CD4-positive, alpha-beta T cell (primary cell): ENCODE results near the gene NTM. TPM values are rescaled to one million over a fixed set of nuclear protein-coding genes. Genes with fewer than 3 reads are reported as not detected.

Experiments used
- ATAC-seq: fragments of 200-7000 bp; cut with Tn5 transposase; one replicate; pipeline ENCODE4 v1.10.0; 2022; ENCODE audit warnings: mild to moderate bottlenecking; ENCODE audit not compliant: poor library complexity
- CTCF ChIA-PET: fragments of 350-600 bp; sonication (Branson Sonifier 250); formaldehyde crosslinking; loops from one replicate; lab custom pipeline; 2021; ENCODE audit warnings: antibody characterized with exemption, inconsistent platforms; lab: Charles Lee
- POLR2A ChIA-PET: fragments of 350-600 bp; sonication (Branson Sonifier 250); formaldehyde crosslinking; loops from one replicate; lab custom pipeline; 2021; ENCODE audit warnings: antibody characterized with exemption, inconsistent platforms; lab: Charles Lee
- DNase-seq, 14 experiments: peaks; one replicate each; pipeline ENCODE4 v3.0.0-alpha.2; 2013 to 2020; ENCODE audit warnings: mixed read lengths in 2 of 14
- H3K27ac ChIP-seq, 2 donors: one replicate each; pipeline versions ENCODE4 v1.5.1 to v1.7.0; 2013; ENCODE audit warnings: low read length in 2 of 2, low read depth in 1 of 2, mild to moderate bottlenecking in 1 of 2
- H3K27me3 ChIP-seq, 2 experiments: 1 replicate in 1 of 2; 2 replicates in 1 of 2; pipeline versions ENCODE4 v1.6.1 to v1.7.0; 2013; ENCODE audit warnings: low read length in 2 of 2, control low read depth in 1 of 2, mild to moderate bottlenecking in 1 of 2, moderate library complexity in 1 of 2; ENCODE audit not compliant: insufficient read depth in 2 of 2, control insufficient read depth in 1 of 2
- H3K36me3 ChIP-seq: one replicate; pipeline ENCODE4 v1.6.1; 2013; ENCODE audit warnings: low read length, control low read depth; ENCODE audit not compliant: insufficient read depth
- H3K4me1 ChIP-seq: one replicate; pipeline ENCODE4 v1.6.1; 2013; ENCODE audit warnings: low read length, control low read depth; ENCODE audit not compliant: insufficient read depth
- H3K4me3 ChIP-seq: one replicate; pipeline ENCODE4 v1.5.1; 2013; ENCODE audit warnings: mild to moderate bottlenecking, low read length, moderate library complexity
- H3K9me3 ChIP-seq, 2 experiments: 1 replicate in 1 of 2; 2 replicates in 1 of 2; pipeline versions ENCODE4 v1.6.1 to v1.7.0; 2013; ENCODE audit warnings: low read length in 2 of 2, mild to moderate bottlenecking in 2 of 2, control low read depth in 1 of 2, moderate library complexity in 1 of 2; ENCODE audit not compliant: control insufficient read depth in 1 of 2, insufficient read depth in 1 of 2
- H3K27ac Mint-ChIP-seq: one replicate; pipeline ENCODE4 v1.8.0; 2020; ENCODE audit warnings: mixed read lengths
- H3K27me3 Mint-ChIP-seq: one replicate; pipeline ENCODE4 v1.8.0; 2021; ENCODE audit warnings: mixed read lengths
- H3K36me3 Mint-ChIP-seq: one replicate; pipeline ENCODE4 v1.8.0; 2021; ENCODE audit warnings: low read depth, mixed read lengths
- H3K4me1 Mint-ChIP-seq: one replicate; pipeline ENCODE4 v1.8.0; 2021; ENCODE audit warnings: low read depth, mixed read lengths
- H3K4me3 Mint-ChIP-seq: one replicate; pipeline ENCODE4 v1.8.0; 2020; ENCODE audit warnings: mild to moderate bottlenecking, mixed read lengths
- H3K9me3 Mint-ChIP-seq: one replicate; pipeline ENCODE4 v1.8.0; 2020; ENCODE audit warnings: mixed read lengths
- intact Hi-C, 2 experiments: fragments of 100-400 bp; cut with DNase I in 1 of 2; cut with micrococcal nuclease in 1 of 2; formaldehyde crosslinking; loops; one replicate each; pipeline versions ENCODE4 v1.15.1 to v1.9.0; 2023 to 2025; cut with DNase I, micrococcal nuclease
- total RNA-seq, 174 experiments: library from RNA in 2 of 174; stranded (reverse) in 2 of 174; gene quantifications; one replicate each; pipeline ENCODE4 v1.2.3 and lab custom pipeline; 2021 to 2026
- TF ChIP-seq, protein P1 (sequence below): fragments of 200-600 bp; IDR thresholded peaks from one replicate; pipeline ENCODE4 v1.8.0; 2022; ENCODE audit warnings: antibody characterized with exemption, mild to moderate bottlenecking

The NTM gene
- total RNA-seq, 2 experiments from 2014 or later, result not detected

GRCh38 chr11:131474947-131475346 is 104.5 kb downstream of the NTM start:
- ChIA-PET POLR2A (no interaction called here), CTCF (no interaction called here)
- no peak overlapping the region for H3K27ac Mint-ChIP-seq
- no peaks in the 10 kb centered on the region for H3K36me3 ChIP-seq
- H3K9me3 Mint-ChIP-seq, result no peaks in the 10 kb centered on the region
- intact Hi-C loops, result no loop called here
- no peaks in the 10 kb centered on the region for H3K4me1 Mint-ChIP-seq
- no peak overlapping the region for H3K27ac ChIP-seq
- H3K4me3 Mint-ChIP-seq, result no peak overlapping the region
- peaks cover 0 to 3% of the 10 kb centered on the region in 2 experiments for H3K9me3 ChIP-seq
- no peaks in the 10 kb centered on the region for H3K4me1 ChIP-seq
- H3K27me3 ChIP-seq, result no peaks in the 10 kb centered on the region
- ATAC-seq (no peak), DNase-seq (no peak)
- H3K36me3 Mint-ChIP-seq, result no peaks in the 10 kb centered on the region
- H3K27me3 Mint-ChIP-seq, result peaks cover 11% of the 10 kb centered on the region
- TF ChIP-seq, protein P1, sequence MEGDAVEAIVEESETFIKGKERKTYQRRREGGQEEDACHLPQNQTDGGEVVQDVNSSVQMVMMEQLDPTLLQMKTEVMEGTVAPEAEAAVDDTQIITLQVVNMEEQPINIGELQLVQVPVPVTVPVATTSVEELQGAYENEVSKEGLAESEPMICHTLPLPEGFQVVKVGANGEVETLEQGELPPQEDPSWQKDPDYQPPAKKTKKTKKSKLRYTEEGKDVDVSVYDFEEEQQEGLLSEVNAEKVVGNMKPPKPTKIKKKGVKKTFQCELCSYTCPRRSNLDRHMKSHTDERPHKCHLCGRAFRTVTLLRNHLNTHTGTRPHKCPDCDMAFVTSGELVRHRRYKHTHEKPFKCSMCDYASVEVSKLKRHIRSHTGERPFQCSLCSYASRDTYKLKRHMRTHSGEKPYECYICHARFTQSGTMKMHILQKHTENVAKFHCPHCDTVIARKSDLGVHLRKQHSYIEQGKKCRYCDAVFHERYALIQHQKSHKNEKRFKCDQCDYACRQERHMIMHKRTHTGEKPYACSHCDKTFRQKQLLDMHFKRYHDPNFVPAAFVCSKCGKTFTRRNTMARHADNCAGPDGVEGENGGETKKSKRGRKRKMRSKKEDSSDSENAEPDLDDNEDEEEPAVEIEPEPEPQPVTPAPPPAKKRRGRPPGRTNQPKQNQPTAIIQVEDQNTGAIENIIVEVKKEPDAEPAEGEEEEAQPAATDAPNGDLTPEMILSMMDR, result no peak
- no peak overlapping the region for H3K4me3 ChIP-seq

DNA sequence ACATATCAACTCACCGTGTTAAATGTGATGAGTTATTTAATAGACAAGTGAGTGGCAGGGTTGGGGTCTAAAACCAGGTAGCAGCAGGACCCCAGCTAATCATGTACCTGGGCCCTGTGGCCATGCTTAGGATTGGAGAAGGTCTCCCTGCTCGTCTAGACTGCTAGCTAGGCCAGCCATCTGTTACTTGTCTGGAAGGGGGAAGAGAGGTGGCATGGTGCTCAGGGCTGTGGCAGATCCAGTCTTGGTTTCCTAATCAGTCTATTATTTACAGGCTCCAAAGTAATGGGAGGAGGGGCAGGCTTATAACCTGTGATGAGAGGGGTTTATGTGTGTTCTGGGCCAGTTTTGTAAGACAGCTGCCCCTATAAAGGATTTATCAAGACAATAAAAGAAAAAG is 105.9 kb downstream of the NTM start:
- ChIA-PET POLR2A (no interaction called here), CTCF (interaction anchor here (0.6 kb wide), 1 partner anchor 36 kb away, joined by 4 read pairs; no protein-coding TSS in a partner anchor)
- intact Hi-C loops, result no loop called here
- Mint-ChIP-seq H3K9me3 (no peaks in the 10 kb centered on the region), H3K4me1 (no peaks in the 10 kb centered on the region), H3K36me3 (no peaks in the 10 kb centered on the region), H3K4me3 (no peak overlapping the region), H3K27ac (no peak overlapping the region), H3K27me3 (peaks cover 11% of the 10 kb centered on the region)
- Histone ChIP-seq H3K27ac (no peak overlapping the region), H3K9me3 (no peaks in the 10 kb centered on the region), H3K27me3 (no peaks in the 10 kb centered on the region), H3K4me1 (no peaks in the 10 kb centered on the region), H3K36me3 (no peaks in the 10 kb centered on the region), H3K4me3 (no peak overlapping the region)
- DNase-seq (no peak), ATAC-seq (no peak)
- TF ChIP-seq, protein P1, result no peak

DNA sequence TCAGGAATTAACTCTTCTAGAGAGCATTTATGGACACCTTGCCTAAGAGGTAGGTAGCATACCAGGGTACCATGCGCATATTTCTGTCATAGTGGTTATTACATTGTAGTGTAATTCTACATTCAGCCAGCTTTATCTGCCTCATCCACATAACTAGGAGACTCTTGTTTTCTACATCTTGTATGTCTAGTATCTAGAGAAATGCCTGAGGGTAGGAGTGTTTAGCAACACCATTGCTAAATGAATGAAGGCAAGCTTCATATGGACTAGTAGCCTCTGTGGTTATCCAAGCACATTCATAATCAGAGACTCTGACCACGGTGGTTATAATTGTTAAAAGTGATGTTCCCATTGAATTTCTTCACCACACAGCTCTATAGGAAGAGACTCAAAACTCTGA is 107.9 kb downstream of the NTM start:
- Histone ChIP-seq H3K36me3 (no peaks in the 10 kb centered on the region), H3K27ac (no peak overlapping the region), H3K27me3 (no peaks in the 10 kb centered on the region), H3K9me3 (no peaks in the 10 kb centered on the region), H3K4me1 (no peaks in the 10 kb centered on the region), H3K4me3 (no peak overlapping the region)
- CTCF ChIA-PET, result no interaction called here
- ATAC-seq (no peak), DNase-seq (no peak)
- H3K9me3 Mint-ChIP-seq, result no peaks in the 10 kb centered on the region
- H3K4me1 Mint-ChIP-seq, result no peaks in the 10 kb centered on the region
- H3K27me3 Mint-ChIP-seq, result peaks cover 6% of the 10 kb centered on the region
- no peak overlapping the region for H3K4me3 Mint-ChIP-seq
- TF ChIP-seq, protein P1, result no peak
- no peak overlapping the region for H3K27ac Mint-ChIP-seq
- POLR2A ChIA-PET, result no interaction called here
- intact Hi-C loops, result no loop called here
- no peaks in the 10 kb centered on the region for H3K36me3 Mint-ChIP-seq
